Keratinocyte (primary cell): ENCODE results near the gene RAB3A. TPM values are rescaled to one million over a fixed set of nuclear protein-coding genes. Genes with fewer than 3 reads are reported as not detected.

Experiments used
- DNase-seq: peaks from one replicate; pipeline ENCODE4 v3.0.0-alpha.2; 2011; ENCODE audit warnings: low read depth, missing footprints, low spot score
- FAIRE-seq: peaks from 2 replicates; lab custom pipeline; 2011; peaks lifted over from hg19 to GRCh38; lab: Jason Lieb, UNC
- H2AFZ ChIP-seq: 2 replicates; pipeline ENCODE4 v1.6.0; 2012; ENCODE audit warnings: low read length, control low read depth, inconsistent platforms; ENCODE audit not compliant: control insufficient read depth
- H3K27ac ChIP-seq: 2 replicates; pipeline ENCODE4 v1.5.1; 2011; ENCODE audit warnings: low read length; ENCODE audit not compliant: control insufficient read depth, insufficient read depth
- H3K27me3 ChIP-seq: 3 replicates; pipeline ENCODE4 v1.6.0; 2011; ENCODE audit warnings: low read length; ENCODE audit not compliant: control insufficient read depth, insufficient read depth; ENCODE audit errors: extremely low read depth
- H3K36me3 ChIP-seq, 2 experiments: 2 replicates in 1 of 2; 3 replicates in 1 of 2; pipeline ENCODE4 v1.5.1; 2011; ENCODE audit warnings: low read length in 2 of 2, mild to moderate bottlenecking in 1 of 2; ENCODE audit not compliant: control insufficient read depth in 2 of 2, insufficient read depth in 2 of 2; ENCODE audit errors: extremely low read depth in 1 of 2
- H3K4me1 ChIP-seq: 3 replicates; pipeline ENCODE4 v1.5.1; 2011; ENCODE audit warnings: low read length; ENCODE audit not compliant: control insufficient read depth, insufficient read depth; ENCODE audit errors: extremely low read depth
- H3K4me2 ChIP-seq: 3 replicates; pipeline ENCODE4 v1.6.0; 2011; ENCODE audit warnings: low read depth, low read length; ENCODE audit not compliant: control insufficient read depth, insufficient read depth; ENCODE audit errors: extremely low read depth
- H3K4me3 ChIP-seq, 3 experiments: fragments of 200-600 bp in 1 of 3; sonication (generic) in 1 of 3; 2 replicates in 2 of 3; 3 replicates in 1 of 3; pipeline ENCODE4 v1.5.1; 2011 to 2016; ENCODE audit warnings: low read length in 3 of 3, mild to moderate bottlenecking in 3 of 3, control low read depth in 2 of 3, inconsistent platforms in 1 of 3, low read depth in 1 of 3, mixed read lengths in 1 of 3, mixed run types in 1 of 3, moderate library complexity in 1 of 3; ENCODE audit not compliant: control insufficient read depth in 2 of 3, insufficient read depth in 2 of 3; ENCODE audit errors: extremely low read depth in 1 of 3
- H3K79me2 ChIP-seq: 2 replicates; pipeline ENCODE4 v1.6.0; 2012; ENCODE audit warnings: low read length; ENCODE audit not compliant: control insufficient read depth, insufficient read depth
- H3K9ac ChIP-seq: 3 replicates; pipeline ENCODE4 v1.6.0; 2011; ENCODE audit warnings: low read length; ENCODE audit not compliant: control insufficient read depth, insufficient read depth; ENCODE audit errors: extremely low read depth
- H3K9me1 ChIP-seq: 3 replicates; pipeline ENCODE4 v1.6.0; 2011; ENCODE audit warnings: low read length; ENCODE audit not compliant: control insufficient read depth, insufficient read depth; ENCODE audit errors: extremely low read depth
- H3K9me3 ChIP-seq: 2 replicates; pipeline ENCODE4 v1.5.1; 2012; ENCODE audit warnings: low read depth, low read length; ENCODE audit not compliant: control insufficient read depth
- H4K20me1 ChIP-seq: 3 replicates; pipeline ENCODE4 v1.6.0; 2011; ENCODE audit warnings: low read length; ENCODE audit not compliant: control insufficient read depth, insufficient read depth; ENCODE audit errors: extremely low read depth
- CTCF ChIP-seq, 3 experiments: IDR thresholded peaks in 1 of 3; conservative IDR thresholded peaks in 1 of 3; optimal IDR thresholded peaks in 1 of 3; 2 replicates in 2 of 3; 3 replicates in 1 of 3; pipeline versions ENCODE3 to v1.5.1; 2011; ENCODE audit warnings: low read length in 3 of 3, mild to moderate bottlenecking in 3 of 3, moderate library complexity in 2 of 3, control low read depth in 1 of 3, inconsistent platforms in 1 of 3; ENCODE audit not compliant: insufficient read depth in 2 of 3; ENCODE audit errors: extremely low read depth in 1 of 3
- EZH2 ChIP-seq: IDR thresholded peaks from one replicate; pipeline ENCODE4 v1.6.1; 2012; ENCODE audit warnings: inconsistent platforms, mild to moderate bottlenecking, low read length, moderate library complexity
- dilution Hi-C: fragments of 300-500 bp; cut with MboI; formaldehyde crosslinking; loops from one replicate; pipeline ENCODE4 v1.7.0; 2020; ENCODE audit warnings: low sequenced_read_pairs; ENCODE audit not compliant: extremely low pct_ligation_motif_present
- polyA plus RNA-seq, 5 experiments: library from polyadenylated mRNA; depleted of rRNA in 3 of 5; stranded (reverse) in 3 of 5; stranded (forward) in 1 of 5; unstranded in 1 of 5; fragments of >200 nt; gene quantifications; 1 replicate in 1 of 5; 2 replicates in 3 of 5; 3 replicates in 1 of 5; pipeline versions ENCODE4 v1.2.1 to v1.2.3, GENCODE V29; 2011 to 2012; ENCODE audit warnings: missing spikeins in 2 of 5, low read depth in 1 of 5, low replicate concordance in 1 of 5

Gene RAB3A
- polyA plus RNA-seq, 1 donor (not counting 4 experiments of a cell fraction or from before 2014, with no cell fraction given): 0.56 TPM

- no peak for FAIRE-seq
- H3K9me1 ChIP-seq: no peaks in the 10 kb centered on the region
- H3K27me3 ChIP-seq: peaks cover 2% of the 10 kb centered on the region
- peak overlapping the region; percentile 68 to 78 (median 69) for H3K4me3 ChIP-seq
- DNase-seq: no peak
- H3K9me3 ChIP-seq: no peaks in the 10 kb centered on the region
- H3K9ac ChIP-seq: peak overlapping the region; percentile 15
- no peak overlapping the region for H3K27ac ChIP-seq
- peak overlapping the region; percentile 60 for H3K4me2 ChIP-seq
- H3K79me2 ChIP-seq: no peaks in the 10 kb centered on the region
- peak overlapping the region; percentile 68 for H2AFZ ChIP-seq
- dilution Hi-C loops: no loop called here
- H3K36me3 ChIP-seq: no peaks in the 10 kb centered on the region
- no peak for TF ChIP-seq CTCF (optimal IDR thresholded peaks at IDR 0.05 in 1 of 3, IDR thresholded peaks at IDR 0.05 in 1 of 3, conservative IDR thresholded peaks at IDR 0.05 in 1 of 3; ENCODE audit: extremely low read depth in 1 of 3, insufficient read depth in 2 of 3, low read length in 3 of 3)
- peak; percentile 29 for TF ChIP-seq EZH2
- H4K20me1 ChIP-seq: no peaks in the 10 kb centered on the region
- peaks cover 20% of the 10 kb centered on the region for H3K4me1 ChIP-seq
Measured at GRCh38 chr19:18203408-18203862, 407 bp downstream of the RAB3A start.

- H3K4me3 ChIP-seq: peak overlapping the region; percentile 68 to 78 (median 69)
- no peaks in the 10 kb centered on the region for H3K9me1 ChIP-seq
- peaks cover 2% of the 10 kb centered on the region for H3K27me3 ChIP-seq
- H3K27ac ChIP-seq: no peak overlapping the region
- H3K36me3 ChIP-seq: no peaks in the 10 kb centered on the region
- H3K9ac ChIP-seq: no peak overlapping the region
- H3K4me1 ChIP-seq: peaks cover 20% of the 10 kb centered on the region
- no peaks in the 10 kb centered on the region for H4K20me1 ChIP-seq
- dilution Hi-C loops: no loop called here
- peak overlapping the region; percentile 68 for H2AFZ ChIP-seq
- DNase-seq (no peak), FAIRE-seq (no peak)
- no peaks in the 10 kb centered on the region for H3K9me3 ChIP-seq
- H3K79me2 ChIP-seq: no peaks in the 10 kb centered on the region
- peak overlapping the region; percentile 60 for H3K4me2 ChIP-seq
- TF ChIP-seq EZH2: no peak
- TF ChIP-seq CTCF (optimal IDR thresholded peaks at IDR 0.05 in 1 of 3, IDR thresholded peaks at IDR 0.05 in 1 of 3, conservative IDR thresholded peaks at IDR 0.05 in 1 of 3; ENCODE audit: extremely low read depth in 1 of 3, insufficient read depth in 2 of 3, low read length in 3 of 3): peak in 2 of 3 experiments; percentile 10 to 43
Measured at GRCh38 chr19:18202778-18203407, 949 bp downstream of the RAB3A start.
